Trophoblast cell (in vitro differentiated cells and primary cell): Measurements from ENCODE around the gene TMEM119. TPM values are rescaled to one million over a fixed set of nuclear protein-coding genes. Genes with fewer than 3 reads are reported as not detected.

Experiments used
- DNase-seq, 2 donors: peaks; one replicate each; pipeline ENCODE4 v3.0.0-alpha.2; 2016
- H2AFZ ChIP-seq: 2 replicates; pipeline ENCODE4 v1.6.1; 2013; ENCODE audit warnings: low read length, moderate library complexity, mild to moderate bottlenecking; ENCODE audit not compliant: insufficient read depth, poor library complexity
- H2AK5ac ChIP-seq: 2 replicates; pipeline ENCODE4 v1.6.1; 2013; ENCODE audit warnings: mild to moderate bottlenecking, low read length
- H2BK120ac ChIP-seq: 2 replicates; pipeline ENCODE4 v1.6.1; 2013; ENCODE audit warnings: low read length, mild to moderate bottlenecking, moderate library complexity; ENCODE audit not compliant: insufficient read depth, poor library complexity
- H2BK12ac ChIP-seq: 2 replicates; pipeline ENCODE4 v1.6.1; 2013; ENCODE audit warnings: mild to moderate bottlenecking, low read length, moderate library complexity
- H2BK5ac ChIP-seq: 2 replicates; pipeline ENCODE4 v1.6.1; 2013; ENCODE audit warnings: low read length, low read depth, moderate library complexity, mild to moderate bottlenecking; ENCODE audit not compliant: poor library complexity
- H3K14ac ChIP-seq: 2 replicates; pipeline ENCODE4 v1.6.1; 2013; ENCODE audit warnings: mild to moderate bottlenecking, low read length
- H3K18ac ChIP-seq: 2 replicates; pipeline ENCODE4 v1.6.1; 2013; ENCODE audit warnings: mild to moderate bottlenecking, low read length
- H3K23ac ChIP-seq: 2 replicates; pipeline ENCODE4 v1.6.1; 2013; ENCODE audit warnings: low read length
- H3K27ac ChIP-seq: 2 replicates; pipeline ENCODE4 v1.5.1; 2013; ENCODE audit warnings: low read depth, mild to moderate bottlenecking, inconsistent platforms, low read length, moderate library complexity
- H3K27me3 ChIP-seq: 2 replicates; pipeline ENCODE4 v1.6.1; 2013; ENCODE audit warnings: inconsistent platforms, mild to moderate bottlenecking, low read length, moderate library complexity; ENCODE audit not compliant: insufficient read depth
- H3K36me3 ChIP-seq, 2 experiments: 1 replicate in 1 of 2; 2 replicates in 1 of 2; pipeline ENCODE4 v1.6.1; 2013; ENCODE audit warnings: low read length in 2 of 2, mild to moderate bottlenecking in 2 of 2, moderate library complexity in 1 of 2; ENCODE audit not compliant: insufficient read depth in 2 of 2, control insufficient read depth in 1 of 2
- H3K4ac ChIP-seq: 2 replicates; pipeline ENCODE4 v1.6.1; 2013; ENCODE audit warnings: low read depth, mild to moderate bottlenecking, low read length, moderate library complexity
- H3K4me1 ChIP-seq, 2 experiments: 1 replicate in 1 of 2; 2 replicates in 1 of 2; pipeline ENCODE4 v1.6.1; 2013; ENCODE audit warnings: low read length in 2 of 2, mild to moderate bottlenecking in 2 of 2, moderate library complexity in 1 of 2; ENCODE audit not compliant: insufficient read depth in 2 of 2, control insufficient read depth in 1 of 2
- H3K4me2 ChIP-seq: 2 replicates; pipeline ENCODE4 v1.6.1; 2013; ENCODE audit warnings: inconsistent platforms, mild to moderate bottlenecking, low read length, moderate library complexity
- H3K4me3 ChIP-seq: 2 replicates; pipeline ENCODE4 v1.5.1; 2013; ENCODE audit warnings: mild to moderate bottlenecking, low read depth, low read length, inconsistent platforms
- H3K79me1 ChIP-seq: one replicate; pipeline ENCODE4 v1.6.1; 2013; ENCODE audit warnings: low read length
- H3K79me2 ChIP-seq: 2 replicates; pipeline ENCODE4 v1.6.1; 2013; ENCODE audit warnings: low read length, mild to moderate bottlenecking; ENCODE audit not compliant: control insufficient read depth, insufficient read depth, poor library complexity
- H3K9ac ChIP-seq: 2 replicates; pipeline ENCODE4 v1.6.1; 2013; ENCODE audit warnings: mild to moderate bottlenecking, low read length
- H3K9me3 ChIP-seq: 2 replicates; pipeline ENCODE4 v1.6.1; 2013; ENCODE audit warnings: low read depth, mild to moderate bottlenecking, control low read depth, inconsistent platforms, low read length; ENCODE audit not compliant: insufficient read depth
- H4K12ac ChIP-seq: 2 replicates; pipeline ENCODE4 v1.6.1; 2013; ENCODE audit warnings: low read depth, mild to moderate bottlenecking, low read length, moderate library complexity
- H4K8ac ChIP-seq: 2 replicates; pipeline ENCODE4 v1.6.1; 2013; ENCODE audit warnings: low read depth, mild to moderate bottlenecking, low read length, moderate library complexity
- H4K91ac ChIP-seq: one replicate; pipeline ENCODE4 v1.6.1; 2013; ENCODE audit warnings: low read depth, mild to moderate bottlenecking, low read length, moderate library complexity
- WGBS: extraction: QIAGEN DNeasy Blood & Tissue Kit; methylation state at CpG from one replicate; pipeline ENCODE4 v1.1.7; 2013; ENCODE audit warnings: missing lambda C conversion rate; ENCODE audit not compliant: insufficient read length, insufficient coverage; ENCODE audit errors: extremely low coverage; 5-methylcytosine and 5-hydroxymethylcytosine counted together
- polyA plus RNA-seq: library from polyadenylated mRNA; stranded (reverse); fragments of 200-250 nt; gene quantifications from 2 replicates; pipeline ENCODE4 v1.2.3, GENCODE V29; 2013

TMEM119 gene, protein sequence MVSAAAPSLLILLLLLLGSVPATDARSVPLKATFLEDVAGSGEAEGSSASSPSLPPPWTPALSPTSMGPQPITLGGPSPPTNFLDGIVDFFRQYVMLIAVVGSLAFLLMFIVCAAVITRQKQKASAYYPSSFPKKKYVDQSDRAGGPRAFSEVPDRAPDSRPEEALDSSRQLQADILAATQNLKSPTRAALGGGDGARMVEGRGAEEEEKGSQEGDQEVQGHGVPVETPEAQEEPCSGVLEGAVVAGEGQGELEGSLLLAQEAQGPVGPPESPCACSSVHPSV
- polyA plus RNA-seq: 16.8 and 19.9 TPM in 2 replicates

- H3K23ac ChIP-seq: no peak within 1 kb of the TSS
- H3K79me2 ChIP-seq: peaks cover 3% of the 10 kb centered on the region
- no peak within 1 kb of the TSS for H3K27ac ChIP-seq
- no peak within 1 kb of the TSS for H4K12ac ChIP-seq
- H3K27me3 ChIP-seq: no peaks in the 10 kb centered on the region
- H3K4me2 ChIP-seq: peak within 1 kb of the TSS; percentile 47
- H3K4me1 ChIP-seq: peaks cover 19 to 29% of the 10 kb centered on the region in 2 experiments
- no CpG with 5 or more reads among the region's 27 CpGs for WGBS
- peak within 1 kb of the TSS; percentile 70 for H4K91ac ChIP-seq
- H3K36me3 ChIP-seq: no peaks in the 10 kb centered on the region
- peak within 1 kb of the TSS; percentile 22 for H2BK5ac ChIP-seq
- H3K18ac ChIP-seq: peak within 1 kb of the TSS; percentile 52
- peak within 1 kb of the TSS; percentile 45 for H3K14ac ChIP-seq
- H3K4ac ChIP-seq: peak within 1 kb of the TSS; percentile 6
- H2BK12ac ChIP-seq: peak within 1 kb of the TSS; percentile 66
- no peak within 1 kb of the TSS for H3K4me3 ChIP-seq
- H3K79me1 ChIP-seq: peaks cover 20% of the 10 kb centered on the region
- peaks cover 3% of the 10 kb centered on the region for H3K9me3 ChIP-seq
- no peak within 1 kb of the TSS for H2AFZ ChIP-seq
- peak within 1 kb of the TSS; percentile 41 for H2BK120ac ChIP-seq
- H2AK5ac ChIP-seq: peak within 1 kb of the TSS; percentile 59
- no peak for DNase-seq
- no peak within 1 kb of the TSS for H3K9ac ChIP-seq
- peak within 1 kb of the TSS; percentile 68 for H4K8ac ChIP-seq
Observed at GRCh38 chr12:108597559-108598471, at the start of gene TMEM119. TSS of gene TMEM119 (minus strand) at chr12:108598084. CDS start at chr12:108592383, 5,701 bp downstream.

- H3K18ac ChIP-seq: no peak overlapping the region
- no peak overlapping the region for H3K4me2 ChIP-seq
- H2BK120ac ChIP-seq: no peak overlapping the region
- no peaks in the 10 kb centered on the region for H3K79me2 ChIP-seq
- peaks cover 1% of the 10 kb centered on the region for H3K9me3 ChIP-seq
- H3K4me3 ChIP-seq: no peak overlapping the region
- no peak overlapping the region for H3K14ac ChIP-seq
- H3K36me3 ChIP-seq: peaks cover 38 to 47% of the 10 kb centered on the region in 2 experiments
- no peaks in the 10 kb centered on the region for H3K27me3 ChIP-seq
- no peak overlapping the region for H3K27ac ChIP-seq
- WGBS: no CpG with 5 or more reads among the region's 10 CpGs
- H2BK12ac ChIP-seq: no peak overlapping the region
- H3K23ac ChIP-seq: no peak overlapping the region
- no peak overlapping the region for H3K9ac ChIP-seq
- no peak overlapping the region for H2AFZ ChIP-seq
- H2AK5ac ChIP-seq: no peak overlapping the region
- H4K12ac ChIP-seq: no peak overlapping the region
- peak overlapping the region; percentile 42 for H4K91ac ChIP-seq
- no peak for DNase-seq
- H3K4me1 ChIP-seq: peaks cover 18 to 28% of the 10 kb centered on the region in 2 experiments
- H3K79me1 ChIP-seq: peaks cover 6% of the 10 kb centered on the region
- H2BK5ac ChIP-seq: no peak overlapping the region
- H4K8ac ChIP-seq: no peak overlapping the region
- no peak overlapping the region for H3K4ac ChIP-seq
Observed at GRCh38 chr12:108646600-108647579, 49.0 kb upstream of the TMEM119 start.

DNA sequence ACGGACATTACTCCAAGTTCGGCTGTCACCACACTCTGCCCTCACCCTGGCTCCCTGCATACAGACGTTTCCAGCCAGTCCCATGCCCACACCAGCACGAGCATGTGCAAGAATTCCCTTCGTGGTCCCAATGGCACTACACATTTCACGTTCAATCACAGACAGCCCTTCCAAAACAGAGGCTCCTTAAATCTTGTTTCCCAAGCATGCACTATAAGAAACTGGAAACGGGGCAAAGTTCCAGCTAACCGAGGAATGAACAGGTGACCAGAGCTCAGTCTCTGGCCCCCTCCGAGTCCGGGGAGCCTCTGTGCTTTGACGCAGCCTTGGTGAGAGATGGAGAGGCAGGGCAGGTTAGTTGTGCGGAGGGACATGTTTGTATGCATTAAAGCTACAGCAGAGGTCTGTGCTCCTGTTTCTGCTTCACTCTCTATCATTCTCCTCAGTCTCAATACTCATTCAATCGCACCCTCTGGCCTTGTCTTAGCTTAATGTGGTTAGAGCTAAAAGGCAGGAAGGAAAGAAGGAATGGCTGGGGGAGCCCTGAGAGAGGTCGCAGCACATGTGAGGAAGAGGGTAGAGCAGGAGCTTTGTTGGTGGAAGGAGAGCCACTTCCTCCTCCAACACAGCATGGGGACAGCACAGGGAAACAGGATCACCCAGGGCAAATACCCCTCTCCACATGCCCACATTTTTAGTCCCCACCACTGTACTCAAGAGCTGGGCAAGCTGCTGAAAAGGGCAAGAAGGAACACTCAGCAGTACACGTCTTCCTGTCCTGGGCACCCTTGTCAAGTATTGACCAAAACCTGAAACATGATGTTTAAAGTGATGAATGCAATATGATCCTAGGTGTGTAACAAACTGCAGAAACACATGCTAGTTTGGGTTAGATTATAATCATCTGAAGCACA, 48.1 kb upstream of the TMEM119 start:
- no peak overlapping the region for H3K23ac ChIP-seq
- H3K18ac ChIP-seq: no peak overlapping the region
- no peak overlapping the region for H3K4me3 ChIP-seq
- peaks cover 33 to 44% of the 10 kb centered on the region in 2 experiments for H3K36me3 ChIP-seq
- H4K91ac ChIP-seq: no peak overlapping the region
- H3K4me1 ChIP-seq: peaks cover 20 to 33% of the 10 kb centered on the region in 2 experiments
- no peaks in the 10 kb centered on the region for H3K79me2 ChIP-seq
- no peaks in the 10 kb centered on the region for H3K27me3 ChIP-seq
- H3K14ac ChIP-seq: no peak overlapping the region
- H2BK12ac ChIP-seq: no peak overlapping the region
- no peak overlapping the region for H2AK5ac ChIP-seq
- no peak overlapping the region for H3K4ac ChIP-seq
- H4K12ac ChIP-seq: no peak overlapping the region
- no peak overlapping the region for H3K9ac ChIP-seq
- no peak for DNase-seq
- no CpG with 5 or more reads among the region's 15 CpGs for WGBS
- H3K79me1 ChIP-seq: peaks cover 6% of the 10 kb centered on the region
- H2BK120ac ChIP-seq: no peak overlapping the region
- no peak overlapping the region for H4K8ac ChIP-seq
- no peak overlapping the region for H2AFZ ChIP-seq
- H3K27ac ChIP-seq: no peak overlapping the region
- H3K9me3 ChIP-seq: peaks cover 1% of the 10 kb centered on the region
- no peak overlapping the region for H3K4me2 ChIP-seq
- no peak overlapping the region for H2BK5ac ChIP-seq
